Osteoblast (primary cell): ENCODE measurements around the gene INPP5A. TPM values are rescaled to one million over a fixed set of nuclear protein-coding genes. Genes with fewer than 3 reads are reported as not detected.

Experiments
- DNase-seq: peaks from one replicate; pipeline ENCODE4 v3.0.0; 2011; ENCODE audit warnings: low spot score, mixed read lengths; ENCODE audit not compliant: insufficient read length; ENCODE audit errors: missing footprints
- H2AFZ ChIP-seq: 2 replicates; pipeline ENCODE4 v1.6.0; 2011; ENCODE audit warnings: mild to moderate bottlenecking, low read length
- H3K27ac ChIP-seq: 2 replicates; pipeline ENCODE4 v1.5.1; 2011; ENCODE audit warnings: mild to moderate bottlenecking, low read depth, low read length, moderate library complexity
- H3K27me3 ChIP-seq: 2 replicates; pipeline ENCODE4 v1.6.0; 2012; ENCODE audit warnings: mild to moderate bottlenecking, control low read depth, inconsistent platforms, low read length, moderate library complexity; ENCODE audit not compliant: insufficient read depth
- H3K36me3 ChIP-seq: 2 replicates; pipeline ENCODE4 v1.5.1; 2011; ENCODE audit warnings: mild to moderate bottlenecking, low read length, control low read depth, moderate library complexity; ENCODE audit not compliant: insufficient read depth
- H3K4me1 ChIP-seq: 2 replicates; pipeline ENCODE4 v1.5.1; 2011; ENCODE audit warnings: mild to moderate bottlenecking, low read length, control low read depth, moderate library complexity; ENCODE audit not compliant: insufficient read depth
- H3K4me2 ChIP-seq: 2 replicates; pipeline ENCODE4 v1.6.0; 2011; ENCODE audit warnings: mild to moderate bottlenecking, low read length; ENCODE audit not compliant: insufficient read depth
- H3K4me3 ChIP-seq: fragments of 200-600 bp; sonication (generic); 3 replicates; pipeline ENCODE4 v1.5.1; 2012; ENCODE audit warnings: mild to moderate bottlenecking, low read length, inconsistent platforms; ENCODE audit not compliant: insufficient read depth
- H3K79me2 ChIP-seq: 2 replicates; pipeline ENCODE4 v1.6.0; 2012; ENCODE audit warnings: mild to moderate bottlenecking, low read length, control low read depth, inconsistent platforms; ENCODE audit not compliant: insufficient read depth
- H3K9me3 ChIP-seq: 2 replicates; pipeline ENCODE4 v1.5.1; 2011; ENCODE audit warnings: low read depth, low read length, control low read depth
- H4K20me1 ChIP-seq: 2 replicates; pipeline ENCODE4 v1.6.0; 2012; ENCODE audit warnings: mild to moderate bottlenecking, low read length, control low read depth; ENCODE audit not compliant: insufficient read depth
- CTCF ChIP-seq: IDR thresholded peaks from 2 replicates; pipeline ENCODE4 v1.5.1; 2011; ENCODE audit warnings: mild to moderate bottlenecking, low read depth, low read length, moderate library complexity; ENCODE audit errors: extremely low read depth
- total RNA-seq: library from RNA; depleted of rRNA; stranded (reverse); fragments of >200 nt; gene quantifications from 2 replicates; pipeline ENCODE4 v1.2.3, GENCODE V29; 2012

Gene INPP5A
- total RNA-seq, 1 donor = 22.8 TPM

- peaks cover 57% of the 10 kb centered on the region for H3K27me3 ChIP-seq
- DNase-seq = peak; percentile 93
- peaks cover 4% of the 10 kb centered on the region for H3K36me3 ChIP-seq
- no peaks in the 10 kb centered on the region for H3K9me3 ChIP-seq
- H3K27ac ChIP-seq = no peak overlapping the region
- H3K79me2 ChIP-seq = no peaks in the 10 kb centered on the region
- no peak overlapping the region for H3K4me3 ChIP-seq
- no peak overlapping the region for H3K4me2 ChIP-seq
- H3K4me1 ChIP-seq = no peaks in the 10 kb centered on the region
- no peak for TF ChIP-seq CTCF
- no peak overlapping the region for H2AFZ ChIP-seq
- H4K20me1 ChIP-seq = no peaks in the 10 kb centered on the region
Observed at GRCh38 chr10:132786476-132786883, 248.9 kb downstream of the INPP5A start.

- H3K9me3 ChIP-seq = no peaks in the 10 kb centered on the region
- H3K27me3 ChIP-seq = peaks cover 57% of the 10 kb centered on the region
- DNase-seq = peak; percentile 91
- no peaks in the 10 kb centered on the region for H4K20me1 ChIP-seq
- no peak overlapping the region for H3K4me3 ChIP-seq
- no peak for TF ChIP-seq CTCF
- H3K4me2 ChIP-seq = no peak overlapping the region
- H3K4me1 ChIP-seq = no peaks in the 10 kb centered on the region
- no peak overlapping the region for H3K27ac ChIP-seq
- H3K79me2 ChIP-seq = no peaks in the 10 kb centered on the region
- no peak overlapping the region for H2AFZ ChIP-seq
- H3K36me3 ChIP-seq = peaks cover under 1% of the 10 kb centered on the region
Observed at GRCh38 chr10:132786884-132787494, 249.4 kb downstream of the INPP5A start.

GRCh38 chr10:132787495-132788179 lies 250.1 kb downstream of the INPP5A start:
- Histone ChIP-seq H3K36me3 (no peaks in the 10 kb centered on the region), H3K4me3 (no peak overlapping the region), H3K27ac (no peak overlapping the region), H3K9me3 (no peaks in the 10 kb centered on the region), H3K4me1 (no peaks in the 10 kb centered on the region), H3K4me2 (no peak overlapping the region), H4K20me1 (no peaks in the 10 kb centered on the region), H3K79me2 (no peaks in the 10 kb centered on the region), H2AFZ (no peak overlapping the region), H3K27me3 (peaks cover 57% of the 10 kb centered on the region)
- TF ChIP-seq CTCF = no peak
- DNase-seq = peak; percentile 94

- Histone ChIP-seq H3K27me3 (peaks cover 59% of the 10 kb centered on the region), H3K4me3 (no peak overlapping the region), H3K79me2 (no peaks in the 10 kb centered on the region), H3K9me3 (no peaks in the 10 kb centered on the region), H3K4me2 (no peak overlapping the region), H3K36me3 (no peaks in the 10 kb centered on the region), H2AFZ (no peak overlapping the region), H3K4me1 (no peaks in the 10 kb centered on the region), H4K20me1 (no peaks in the 10 kb centered on the region), H3K27ac (no peak overlapping the region)
- peak; percentile 15 for TF ChIP-seq CTCF
- peak; percentile 96 for DNase-seq
Observed at GRCh38 chr10:132788180-132788830, 250.7 kb downstream of the INPP5A start.
